Measurements from ENCODE around the gene AHDC1. TPM values are rescaled to one million over a fixed set of nuclear protein-coding genes. Genes with fewer than 3 reads are reported as not detected.
A peak's percentile ranks its signal among the peaks of the same experiment; 100 is the strongest.

The AHDC1 gene
- total and polyA plus RNA-seq, 12 donors = 17.0 to 53.1 (median 40.7) TPM

DNA sequence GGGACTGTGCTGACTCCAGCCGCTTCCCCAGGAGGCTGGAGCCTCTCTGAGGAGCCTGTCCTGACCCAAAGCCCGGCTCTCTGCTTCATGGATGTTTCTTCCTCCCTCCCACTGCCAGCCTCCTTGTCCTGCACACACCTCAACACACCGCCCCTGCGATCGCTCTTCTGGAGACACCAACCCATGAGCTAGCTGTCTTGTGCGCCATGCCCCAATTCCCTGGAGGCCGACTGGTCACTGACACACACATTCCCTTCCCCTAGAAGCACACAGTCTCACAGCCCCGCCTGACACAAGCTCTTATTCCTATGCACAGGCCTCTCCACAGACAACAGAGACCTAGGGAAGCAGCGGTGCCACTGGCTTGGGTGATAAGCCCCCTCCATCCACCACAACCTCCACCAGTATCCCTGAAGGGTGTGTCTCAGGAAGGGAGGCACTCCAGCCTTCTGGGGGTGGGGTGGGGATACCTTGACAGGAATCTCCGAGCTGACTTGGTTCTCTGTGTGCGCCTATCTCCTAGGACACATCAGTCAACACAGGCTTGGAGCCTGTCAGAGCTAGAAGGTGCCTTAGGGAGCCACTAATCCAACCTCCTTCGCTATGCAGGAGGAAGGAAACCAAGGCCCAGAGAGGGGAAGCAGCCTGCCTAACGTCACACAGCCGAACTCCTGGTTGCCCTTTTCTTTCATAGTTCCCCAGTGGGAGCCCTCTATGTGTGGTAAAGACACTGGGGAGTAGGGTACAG lies 31.1 kb downstream of the AHDC1 start:
- 46 to 51% methylated on average over 14 of the region's 14 CpGs for WGBS, 2 donors
- TF ChIP-seq, protein P1, sequence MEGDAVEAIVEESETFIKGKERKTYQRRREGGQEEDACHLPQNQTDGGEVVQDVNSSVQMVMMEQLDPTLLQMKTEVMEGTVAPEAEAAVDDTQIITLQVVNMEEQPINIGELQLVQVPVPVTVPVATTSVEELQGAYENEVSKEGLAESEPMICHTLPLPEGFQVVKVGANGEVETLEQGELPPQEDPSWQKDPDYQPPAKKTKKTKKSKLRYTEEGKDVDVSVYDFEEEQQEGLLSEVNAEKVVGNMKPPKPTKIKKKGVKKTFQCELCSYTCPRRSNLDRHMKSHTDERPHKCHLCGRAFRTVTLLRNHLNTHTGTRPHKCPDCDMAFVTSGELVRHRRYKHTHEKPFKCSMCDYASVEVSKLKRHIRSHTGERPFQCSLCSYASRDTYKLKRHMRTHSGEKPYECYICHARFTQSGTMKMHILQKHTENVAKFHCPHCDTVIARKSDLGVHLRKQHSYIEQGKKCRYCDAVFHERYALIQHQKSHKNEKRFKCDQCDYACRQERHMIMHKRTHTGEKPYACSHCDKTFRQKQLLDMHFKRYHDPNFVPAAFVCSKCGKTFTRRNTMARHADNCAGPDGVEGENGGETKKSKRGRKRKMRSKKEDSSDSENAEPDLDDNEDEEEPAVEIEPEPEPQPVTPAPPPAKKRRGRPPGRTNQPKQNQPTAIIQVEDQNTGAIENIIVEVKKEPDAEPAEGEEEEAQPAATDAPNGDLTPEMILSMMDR (IDR thresholded peaks at IDR 0.05) = no peak
- Histone ChIP-seq H3K4me3 (peak overlapping the region in 2 of 10 donors; percentile 0), H3K4me1 (peaks cover 69 to 97% (median 92%) of the 10 kb centered on the region in 9 donors), H3K27ac (peak overlapping the region; percentile 72 to 98 (median 93)), H3K9me3 (no peaks in the 10 kb centered on the region), H3K36me3 (peaks cover 0 to 3% (median 0%) of the 10 kb centered on the region in 9 donors), H3K27me3 (peaks cover 0 to 20% (median 0%) of the 10 kb centered on the region in 7 donors)
- intact Hi-C loops (cut with DNase I) = no loop called here
- DNase-seq (peak in 1 of 2 donors; percentile 31), ATAC-seq (no peak)

DNA sequence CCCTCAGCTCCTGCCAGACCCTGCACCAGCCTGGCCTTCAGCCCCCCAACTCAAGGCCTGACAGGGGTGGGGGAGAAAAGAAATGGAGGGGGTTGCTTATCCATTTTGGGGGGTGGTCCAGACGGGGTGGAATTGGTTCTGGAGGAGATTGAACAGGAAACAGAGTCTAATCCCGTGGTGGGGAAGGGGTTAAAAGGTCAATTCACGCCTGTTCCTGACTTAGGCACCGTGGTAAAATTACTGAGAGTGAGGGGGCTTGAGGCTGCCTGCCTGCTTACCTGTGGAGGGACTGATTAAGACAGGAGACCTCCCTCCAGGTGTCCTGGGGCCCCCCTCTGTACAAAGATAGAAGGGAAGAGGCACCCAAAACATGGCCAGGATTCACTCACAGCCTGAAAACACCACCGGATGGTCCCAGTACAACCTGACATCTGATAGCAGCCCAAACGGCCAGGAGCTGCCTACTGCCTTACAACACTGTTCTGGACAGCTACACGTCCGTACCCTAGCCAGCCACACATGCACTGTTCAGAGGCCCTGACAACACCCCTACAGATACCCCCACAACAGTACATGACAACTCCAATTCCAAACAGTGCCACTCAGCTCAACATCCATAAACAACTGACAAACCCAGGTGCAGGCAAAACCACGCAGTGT lies 31.8 kb downstream of the AHDC1 start:
- H3K9me3 ChIP-seq = no peaks in the 10 kb centered on the region
- intact Hi-C loops (cut with DNase I) = no loop called here
- ATAC-seq = no peak
- 12 to 19% methylated on average over 9 of the region's 9 CpGs for WGBS, 2 donors
- H3K4me3 ChIP-seq = peak overlapping the region in 1 of 10 donors; percentile 0
- H3K4me1 ChIP-seq = peaks cover 69 to 97% (median 92%) of the 10 kb centered on the region in 9 donors
- H3K27me3 ChIP-seq = peaks cover 0 to 20% (median 0%) of the 10 kb centered on the region in 7 donors
- TF ChIP-seq, protein P1 (IDR thresholded peaks at IDR 0.05) = no peak
- peak overlapping the region; percentile 65 to 98 (median 93) for H3K27ac ChIP-seq
- peaks cover 0 to 4% (median 0%) of the 10 kb centered on the region in 9 donors for H3K36me3 ChIP-seq
- DNase-seq = no peak

DNA sequence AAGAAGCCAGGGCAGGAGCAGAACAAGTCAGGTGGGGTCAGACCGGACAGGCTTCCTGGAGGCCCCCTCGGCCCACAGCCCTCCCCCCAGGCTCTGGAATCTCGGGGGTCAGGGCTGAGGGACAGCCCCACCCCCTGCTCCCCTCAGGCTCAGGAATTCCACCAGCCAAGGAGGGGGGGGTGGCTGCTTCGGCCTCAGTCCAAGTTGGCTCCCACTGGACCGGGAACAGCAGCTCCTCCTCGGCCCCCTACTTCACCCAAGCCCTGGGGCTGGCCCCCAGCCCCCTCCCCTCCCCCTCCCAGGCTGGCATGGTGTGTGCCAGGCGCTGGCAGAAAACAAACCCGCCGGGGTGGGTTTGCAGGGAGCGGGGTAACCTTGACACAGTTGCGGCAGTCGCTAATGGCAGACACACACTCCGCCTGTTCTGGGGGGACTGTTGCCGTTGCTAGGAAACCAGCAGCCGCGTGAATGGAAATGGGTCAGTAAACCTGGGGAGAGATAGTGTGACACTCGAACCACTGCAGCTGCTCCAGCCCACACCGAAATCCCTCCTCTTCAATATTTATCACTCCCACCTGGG lies 32.4 kb downstream of the AHDC1 start:
- intact Hi-C loops (cut with DNase I) = no loop called here
- H3K4me1 ChIP-seq = peaks cover 65 to 97% (median 92%) of the 10 kb centered on the region in 9 donors
- DNase-seq = peak in 1 of 2 donors; percentile 38
- peak overlapping the region in 2 of 10 donors; percentile 0 to 3 for H3K4me3 ChIP-seq
- no peak for ATAC-seq
- peaks cover 0 to 18% (median 0%) of the 10 kb centered on the region in 7 donors for H3K27me3 ChIP-seq
- H3K36me3 ChIP-seq = peaks cover 0 to 4% (median 0%) of the 10 kb centered on the region in 9 donors
- H3K27ac ChIP-seq = peak overlapping the region; percentile 65 to 98 (median 93)
- TF ChIP-seq, protein P1 (IDR thresholded peaks at IDR 0.05) = no peak
- WGBS, 2 donors = 9 to 14% methylated on average over 18 of the region's 18 CpGs
- H3K9me3 ChIP-seq = no peaks in the 10 kb centered on the region

DNA sequence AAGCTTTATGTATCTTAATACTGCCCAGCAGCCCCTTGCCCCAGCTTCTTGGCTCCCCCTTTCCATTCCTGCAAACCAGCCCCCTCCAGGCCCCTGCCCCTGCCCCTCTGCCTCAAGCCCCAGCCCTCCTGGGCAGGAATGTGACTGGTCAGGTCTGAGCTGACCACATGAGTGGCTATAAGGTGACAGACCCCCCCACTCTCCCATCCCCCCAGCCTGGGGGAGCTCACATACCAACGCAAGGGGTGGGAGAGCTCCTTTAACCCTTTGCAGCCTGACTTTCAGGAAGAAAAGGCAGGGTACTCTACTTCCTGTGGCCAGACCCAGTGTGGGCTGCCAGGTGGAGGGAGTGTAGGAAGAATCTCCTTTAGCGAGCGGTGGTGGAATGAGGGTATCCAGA lies 33.2 kb downstream of the AHDC1 start:
- Histone ChIP-seq H3K9me3 (no peaks in the 10 kb centered on the region), H3K27me3 (peaks cover 0 to 10% (median 0%) of the 10 kb centered on the region in 7 donors), H3K27ac (peak overlapping the region; percentile 65 to 98 (median 93)), H3K36me3 (peaks cover 0 to 4% (median 0%) of the 10 kb centered on the region in 9 donors), H3K4me3 (no peak overlapping the region), H3K4me1 (peaks cover 59 to 97% (median 91%) of the 10 kb centered on the region in 9 donors)
- intact Hi-C loops (cut with DNase I) = no loop called here
- DNase-seq = no peak
- 46 to 57% methylated on average over 3 of the region's 3 CpGs for WGBS, 2 donors
- ATAC-seq = no peak
- TF ChIP-seq, protein P1 (IDR thresholded peaks at IDR 0.05) = no peak
